Natural killer cell (primary cell): ENCODE results near the gene CDK11B. TPM values are rescaled to one million over a fixed set of nuclear protein-coding genes. Genes with fewer than 3 reads are reported as not detected.

Experiments
- ATAC-seq, 3 donors: fragments of 150-1000 bp in 2 of 3; fragments of 200-7000 bp in 1 of 3; cut with Tn5 transposase; 1 replicate in 1 of 3; 2 replicates in 2 of 3; pipeline ENCODE4 v1.10.0; 2021; ENCODE audit warnings: mild to moderate bottlenecking in 2 of 3, moderate library complexity in 2 of 3
- DNase-seq, 2 donors: peaks; one replicate each; pipeline versions ENCODE4 v3.0.0 to v3.0.0-alpha.2; 2013 to 2021; ENCODE audit warnings: mixed read lengths in 1 of 2
- H3K27ac ChIP-seq: one replicate; pipeline ENCODE4 v1.5.1; 2013; ENCODE audit warnings: mild to moderate bottlenecking, low read length
- H3K27me3 ChIP-seq: one replicate; pipeline ENCODE4 v1.6.1; 2013; ENCODE audit warnings: low read length; ENCODE audit not compliant: control insufficient read depth, insufficient read depth
- H3K36me3 ChIP-seq: one replicate; pipeline ENCODE4 v1.6.1; 2013; ENCODE audit warnings: low read length; ENCODE audit not compliant: control insufficient read depth, insufficient read depth
- H3K4me1 ChIP-seq: one replicate; pipeline ENCODE4 v1.6.1; 2013; ENCODE audit warnings: low read length; ENCODE audit not compliant: control insufficient read depth, insufficient read depth
- H3K4me3 ChIP-seq: one replicate; pipeline ENCODE4 v1.5.1; 2013; ENCODE audit warnings: low read length
- H3K9me3 ChIP-seq: one replicate; pipeline ENCODE4 v1.6.1; 2013; ENCODE audit warnings: low read length; ENCODE audit not compliant: control insufficient read depth, insufficient read depth
- H3K27ac Mint-ChIP-seq, 2 donors: one replicate each; pipeline ENCODE4 v1.8.0; 2022; ENCODE audit warnings: mild to moderate bottlenecking in 2 of 2, mixed read lengths in 2 of 2, moderate library complexity in 1 of 2
- H3K27me3 Mint-ChIP-seq, 2 donors: one replicate each; pipeline ENCODE4 v1.8.0; 2022; ENCODE audit warnings: low read depth in 2 of 2, mixed read lengths in 2 of 2
- H3K36me3 Mint-ChIP-seq: one replicate; pipeline ENCODE4 v1.8.0; 2022; ENCODE audit warnings: mixed read lengths
- H3K4me1 Mint-ChIP-seq, 2 donors: one replicate each; pipeline ENCODE4 v1.8.0; 2022; ENCODE audit warnings: mixed read lengths in 2 of 2
- H3K4me3 Mint-ChIP-seq: one replicate; pipeline ENCODE4 v1.8.0; 2022; ENCODE audit warnings: mild to moderate bottlenecking, moderate library complexity, mixed read lengths
- H3K9me3 Mint-ChIP-seq, 2 donors: one replicate each; pipeline ENCODE4 v1.8.0; 2022; ENCODE audit warnings: mixed read lengths in 2 of 2
- WGBS: methylation state at CpG from one replicate; pipeline ENCODE4 v1.1.7; 2013; ENCODE audit warnings: missing lambda C conversion rate; ENCODE audit not compliant: insufficient coverage; 5-methylcytosine and 5-hydroxymethylcytosine counted together
- intact Hi-C: fragments of 100-400 bp; cut with micrococcal nuclease; formaldehyde crosslinking; loops from one replicate; pipeline ENCODE4 v1.14.2; 2022
- total RNA-seq, 4 donors: library from RNA; stranded (reverse); fragments of 120-200 nt in 1 of 4; gene quantifications; one replicate each; pipeline versions ENCODE4 v1.2.3 to v1.2.4, GENCODE V29; 2013 to 2022
- TF ChIP-seq, protein P1 (sequence below): fragments of 200-600 bp; IDR thresholded peaks from one replicate; pipeline ENCODE4 v1.8.0; 2022; ENCODE audit warnings: antibody characterized with exemption

CDK11B gene
- total RNA-seq, 3 donors from 2014 or later (not counting 1 experiment from before 2014, with no cell fraction given): 49.6 to 65.9 (median 50.2) TPM

DNA sequence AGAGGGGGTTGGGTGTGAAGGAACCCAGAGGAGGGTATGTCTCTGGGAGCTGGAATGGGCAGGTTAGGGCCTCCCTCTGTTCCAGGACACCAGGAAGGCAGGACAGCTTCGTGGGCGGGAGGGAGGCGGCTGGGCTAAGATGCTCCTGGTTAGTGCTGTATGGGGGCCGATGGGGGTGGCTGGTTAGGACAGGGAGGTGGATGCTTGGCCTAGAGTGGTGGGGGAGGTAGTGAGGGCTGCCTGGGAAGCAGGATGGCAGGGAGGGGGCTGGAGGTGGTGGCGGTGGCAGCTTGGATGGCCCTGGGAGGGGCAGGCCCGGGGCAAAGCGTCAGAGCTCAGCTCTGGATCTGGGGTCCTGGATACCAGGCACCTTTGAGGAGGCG, 33.0 kb downstream of the CDK11B start:
- TF ChIP-seq, protein P1, sequence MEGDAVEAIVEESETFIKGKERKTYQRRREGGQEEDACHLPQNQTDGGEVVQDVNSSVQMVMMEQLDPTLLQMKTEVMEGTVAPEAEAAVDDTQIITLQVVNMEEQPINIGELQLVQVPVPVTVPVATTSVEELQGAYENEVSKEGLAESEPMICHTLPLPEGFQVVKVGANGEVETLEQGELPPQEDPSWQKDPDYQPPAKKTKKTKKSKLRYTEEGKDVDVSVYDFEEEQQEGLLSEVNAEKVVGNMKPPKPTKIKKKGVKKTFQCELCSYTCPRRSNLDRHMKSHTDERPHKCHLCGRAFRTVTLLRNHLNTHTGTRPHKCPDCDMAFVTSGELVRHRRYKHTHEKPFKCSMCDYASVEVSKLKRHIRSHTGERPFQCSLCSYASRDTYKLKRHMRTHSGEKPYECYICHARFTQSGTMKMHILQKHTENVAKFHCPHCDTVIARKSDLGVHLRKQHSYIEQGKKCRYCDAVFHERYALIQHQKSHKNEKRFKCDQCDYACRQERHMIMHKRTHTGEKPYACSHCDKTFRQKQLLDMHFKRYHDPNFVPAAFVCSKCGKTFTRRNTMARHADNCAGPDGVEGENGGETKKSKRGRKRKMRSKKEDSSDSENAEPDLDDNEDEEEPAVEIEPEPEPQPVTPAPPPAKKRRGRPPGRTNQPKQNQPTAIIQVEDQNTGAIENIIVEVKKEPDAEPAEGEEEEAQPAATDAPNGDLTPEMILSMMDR: no peak
- Mint-ChIP-seq H3K9me3 (no peaks in the 10 kb centered on the region), H3K36me3 (no peaks in the 10 kb centered on the region), H3K4me3 (no peak overlapping the region), H3K27ac (peak overlapping the region in 1 of 2 donors; percentile 36), H3K27me3 (no peaks in the 10 kb centered on the region), H3K4me1 (peaks cover 13 to 38% of the 10 kb centered on the region in 2 donors)
- no peaks in the 10 kb centered on the region for H3K36me3 ChIP-seq
- no peaks in the 10 kb centered on the region for H3K27me3 ChIP-seq
- intact Hi-C loops: no loop called here
- no peaks in the 10 kb centered on the region for H3K9me3 ChIP-seq
- DNase-seq (no peak), ATAC-seq (no peak)
- WGBS: 91% methylated on average over 8 of the region's 8 CpGs
- H3K4me1 ChIP-seq: peaks cover 53% of the 10 kb centered on the region
- H3K4me3 ChIP-seq: no peak overlapping the region
- no peak overlapping the region for H3K27ac ChIP-seq

GRCh38 chr1:1625404-1625775, 33.4 kb downstream of the CDK11B start:
- intact Hi-C loops: no loop called here
- Histone ChIP-seq H3K9me3 (no peaks in the 10 kb centered on the region), H3K27ac (no peak overlapping the region), H3K4me3 (no peak overlapping the region), H3K4me1 (peaks cover 53% of the 10 kb centered on the region), H3K27me3 (no peaks in the 10 kb centered on the region), H3K36me3 (no peaks in the 10 kb centered on the region)
- whole genome bisulfite sequencing: 90% methylated on average over 28 of the region's 28 CpGs
- DNase-seq (no peak), ATAC-seq (no peak)
- no peaks in the 10 kb centered on the region for H3K36me3 Mint-ChIP-seq
- peak overlapping the region in 1 of 2 donors; percentile 47 for H3K27ac Mint-ChIP-seq
- H3K4me1 Mint-ChIP-seq: peaks cover 11 to 37% of the 10 kb centered on the region in 2 donors
- TF ChIP-seq, protein P1: no peak
- no peaks in the 10 kb centered on the region for H3K9me3 Mint-ChIP-seq
- no peaks in the 10 kb centered on the region for H3K27me3 Mint-ChIP-seq
- no peak overlapping the region for H3K4me3 Mint-ChIP-seq

DNA sequence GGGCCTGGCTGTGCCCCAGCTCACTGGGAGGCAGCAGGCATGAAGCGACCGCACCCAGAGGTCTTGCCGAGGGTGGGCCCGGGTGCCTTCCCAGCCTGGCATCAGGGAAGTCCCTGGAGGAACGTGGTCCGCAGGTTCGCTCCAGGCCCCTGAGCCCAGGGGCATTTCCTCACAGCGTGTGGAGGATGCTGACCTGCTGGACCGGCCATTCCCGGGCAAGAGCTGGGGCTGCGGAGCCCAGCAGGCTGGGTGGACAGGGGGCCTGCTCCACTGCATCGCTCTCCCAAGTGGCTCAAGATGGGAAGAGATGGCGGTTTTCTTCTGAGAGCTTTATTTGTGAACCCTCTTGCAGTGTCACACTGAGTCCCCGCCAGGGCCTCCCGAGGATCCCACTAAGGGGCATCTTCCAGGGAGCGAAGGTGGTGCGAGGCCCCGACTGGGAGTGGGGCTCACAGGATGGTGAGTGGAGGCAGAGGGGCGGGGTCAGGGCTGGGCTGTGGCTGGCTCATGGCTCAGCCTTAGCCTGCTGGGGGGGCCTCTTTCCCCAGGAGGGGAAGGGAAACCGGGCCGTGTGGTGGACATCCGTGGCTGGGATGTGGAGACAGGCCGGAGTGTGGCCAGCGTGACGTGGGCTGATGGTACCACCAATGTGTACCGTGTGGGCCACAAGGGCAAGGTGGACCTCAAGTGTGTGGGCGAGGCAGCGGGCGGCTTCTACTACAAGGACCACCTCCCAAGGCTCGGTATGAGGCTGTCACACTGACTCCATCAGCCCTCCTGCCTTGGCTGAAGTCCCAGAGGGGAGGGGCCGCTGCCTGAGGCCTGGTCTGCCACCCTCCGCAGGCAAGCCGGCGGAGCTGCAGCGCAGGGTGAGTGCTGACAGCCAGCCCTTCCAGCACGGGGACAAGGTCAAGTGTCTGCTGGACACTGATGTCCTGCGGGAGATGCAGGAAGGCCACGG, 34.1 kb downstream of the CDK11B start:
- H3K27me3 ChIP-seq: no peaks in the 10 kb centered on the region

More for the DNA sequence above, 34.1 kb downstream of the CDK11B start:
- Mint-ChIP-seq H3K4me3 (peak overlapping the region; percentile 25), H3K4me1 (peaks cover 8 to 30% of the 10 kb centered on the region in 2 donors), H3K36me3 (no peaks in the 10 kb centered on the region), H3K27me3 (no peaks in the 10 kb centered on the region), H3K27ac (peak overlapping the region in 1 of 2 donors; percentile 47), H3K9me3 (no peaks in the 10 kb centered on the region)
- Histone ChIP-seq H3K36me3 (no peaks in the 10 kb centered on the region), H3K4me3 (no peak overlapping the region), H3K4me1 (peaks cover 50% of the 10 kb centered on the region), H3K9me3 (no peaks in the 10 kb centered on the region), H3K27ac (no peak overlapping the region)
- no peak for DNase-seq
- intact Hi-C loops: no loop called here
- whole genome bisulfite sequencing: 87% methylated on average over 38 of the region's 38 CpGs
- TF ChIP-seq, protein P1: no peak
- no peak for ATAC-seq
